GM23338 (cell line): ENCODE measurements around the gene KMT2C. TPM values are rescaled to one million over a fixed set of nuclear protein-coding genes. Genes with fewer than 3 reads are reported as not detected.

Experiments used
- ATAC-seq: fragments of 200-7000 bp; cut with Tn5 transposase; 3 replicates; pipeline ENCODE4 v1.9.1; 2020
- DNase-seq: peaks from one replicate; pipeline ENCODE4 v3.0.0-alpha.2; 2015; ENCODE audit warnings: low spot score
- H2AFZ ChIP-seq: fragments of 200-600 bp; sonication (generic); 2 replicates; pipeline ENCODE4 v1.8.0; 2016; ENCODE audit warnings: antibody characterized with exemption, mild to moderate bottlenecking, moderate library complexity
- H3F3A ChIP-seq: fragments of 200-600 bp; sonication (generic); replicated peaks from 2 replicates; pipeline ENCODE4 v1.8.0; 2017; ENCODE audit warnings: antibody characterized with exemption, mixed run types, low read depth
- H3K27ac ChIP-seq: fragments of 200-600 bp; sonication (generic); 2 replicates; pipeline ENCODE4 v1.6.1; 2016; ENCODE audit warnings: low read depth
- H3K27me3 ChIP-seq: fragments of 200-600 bp; sonication (generic); 2 replicates; pipeline ENCODE4 v1.8.0; 2016; ENCODE audit warnings: mild to moderate bottlenecking, mixed run types, moderate library complexity; ENCODE audit not compliant: insufficient read depth
- H3K36me3 ChIP-seq: fragments of 200-600 bp; sonication (generic); 2 replicates; pipeline ENCODE4 v1.8.0; 2016; ENCODE audit warnings: mild to moderate bottlenecking; ENCODE audit not compliant: insufficient read depth
- H3K4me1 ChIP-seq: fragments of 200-600 bp; sonication (generic); 2 replicates; pipeline ENCODE4 v1.8.0; 2016; ENCODE audit warnings: mild to moderate bottlenecking, moderate library complexity; ENCODE audit not compliant: insufficient read depth
- H3K4me2 ChIP-seq: fragments of 200-600 bp; sonication (generic); 2 replicates; pipeline ENCODE4 v1.7.1; 2017; ENCODE audit warnings: mixed run types
- H3K4me3 ChIP-seq: fragments of 200-600 bp; sonication (generic); 2 replicates; pipeline ENCODE4 v1.6.1; 2016; ENCODE audit warnings: mixed run types
- H3K79me2 ChIP-seq: fragments of 200-600 bp; sonication (generic); replicated peaks from 2 replicates; pipeline ENCODE4 v1.8.0; 2017; ENCODE audit warnings: mild to moderate bottlenecking; ENCODE audit not compliant: insufficient read depth
- H3K9me2 ChIP-seq: fragments of 200-600 bp; sonication (generic); 2 replicates; pipeline ENCODE4 v1.8.0; 2017; ENCODE audit not compliant: insufficient read depth
- H4K20me1 ChIP-seq: fragments of 200-600 bp; sonication (generic); replicated peaks from 2 replicates; pipeline ENCODE4 v1.8.0; 2017; ENCODE audit warnings: mild to moderate bottlenecking; ENCODE audit not compliant: insufficient read depth
- H3K27ac Mint-ChIP-seq: 2 replicates; pipeline ENCODE4 v1.8.0; 2020; ENCODE audit warnings: inconsistent platforms, mild to moderate bottlenecking, moderate library complexity, mixed read lengths
- H3K27me3 Mint-ChIP-seq: 3 replicates; pipeline ENCODE4 v1.8.0; 2022; ENCODE audit warnings: low read depth, mild to moderate bottlenecking, moderate library complexity, mixed read lengths, inconsistent platforms; ENCODE audit not compliant: insufficient read depth, poor library complexity
- H3K36me3 Mint-ChIP-seq: 3 replicates; pipeline ENCODE4 v1.8.0; 2021; ENCODE audit warnings: low read depth, mild to moderate bottlenecking, inconsistent platforms, moderate library complexity, mixed read lengths
- H3K4me1 Mint-ChIP-seq: 3 replicates; pipeline ENCODE4 v1.8.0; 2020; ENCODE audit warnings: mild to moderate bottlenecking, inconsistent platforms, mixed read lengths
- H3K4me3 Mint-ChIP-seq: 3 replicates; pipeline ENCODE4 v1.8.0; 2021; ENCODE audit warnings: moderate library complexity, mild to moderate bottlenecking, inconsistent platforms, mixed read lengths
- H3K9me3 Mint-ChIP-seq: 3 replicates; pipeline ENCODE4 v1.8.0; 2020; ENCODE audit warnings: moderate library complexity, mild to moderate bottlenecking, inconsistent platforms, mixed read lengths
- CTCF ChIP-seq, 2 experiments: fragments of 200-600 bp in 1 of 2; sonication (generic) in 1 of 2; conservative IDR thresholded peaks; 2 replicates each; pipeline versions ENCODE4 v1.5.1 to v1.6.1; 2016 to 2017; ENCODE audit warnings: antibody characterized with exemption in 2 of 2, low read depth in 2 of 2, mild to moderate bottlenecking in 2 of 2, moderate library complexity in 1 of 2
- EZH2phosphoT487 ChIP-seq: fragments of 200-600 bp; sonication (generic); IDR thresholded peaks from one replicate; pipeline ENCODE4 v1.8.1; 2018; ENCODE audit warnings: antibody characterized with exemption; ENCODE audit not compliant: unreplicated experiment
- POLR2AphosphoS5 ChIP-seq: IDR thresholded peaks from 2 replicates; pipeline ENCODE4 v1.6.1; 2016; ENCODE audit warnings: antibody characterized with exemption, low read depth
- REST ChIP-seq: IDR thresholded peaks from one replicate; pipeline ENCODE4 v1.6.1; 2018; ENCODE audit warnings: antibody characterized with exemption; ENCODE audit not compliant: unreplicated experiment
- STAT1 ChIP-seq: IDR thresholded peaks from one replicate; pipeline ENCODE4 v1.6.1; 2016; ENCODE audit warnings: antibody characterized with exemption; ENCODE audit not compliant: unreplicated experiment
- polyA plus RNA-seq: library from polyadenylated mRNA; unstranded; fragments of >200 nt; fragmentation: Nextera tagmentation; extraction: Ambion mirVana; gene quantifications from 2 replicates; pipeline ENCODE4 v1.2.1, GENCODE V29; 2016
- total RNA-seq: library from RNA; depleted of rRNA; stranded (reverse); fragments of >200 nt; shearing (Covaris generic); gene quantifications from 2 replicates; pipeline ENCODE4 v1.2.3, GENCODE V29; 2014

The KMT2C gene
- total and polyA plus RNA-seq, 2 experiments from 2014 or later = 11.4 to 39.0 TPM

DNA sequence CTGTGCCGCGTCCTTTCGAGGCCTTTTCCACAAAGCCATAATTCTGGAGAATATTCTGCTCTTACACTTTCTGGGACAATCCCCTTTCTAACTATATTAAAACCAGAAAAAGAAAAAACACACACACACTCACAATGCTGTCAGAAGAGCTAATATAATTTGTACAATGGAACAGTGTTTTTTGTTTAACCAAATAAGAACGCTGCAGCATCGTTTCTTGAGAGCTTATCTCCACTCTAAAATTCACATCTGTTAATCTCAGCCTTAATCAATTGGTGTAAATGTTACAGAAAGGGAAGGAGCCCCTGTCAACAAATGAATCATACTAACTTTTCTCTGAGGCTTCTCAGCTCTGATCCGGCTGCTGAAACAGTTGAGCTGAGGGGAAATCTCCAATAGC, 286.4 kb downstream of the KMT2C start (continued):
- TF ChIP-seq REST (no peak), STAT1 (no peak)

GRCh38 chr7:152148706-152149105, 287.1 kb downstream of the KMT2C start:
- no peak overlapping the region for H3K4me3 Mint-ChIP-seq
- Histone ChIP-seq H3K4me2 (no peak overlapping the region), H4K20me1 (peaks cover 6% of the 10 kb centered on the region; the same call in 1 of the 2 replicates), H3F3A (no peaks in the 10 kb centered on the region), H3K27ac (no peak overlapping the region), H3K79me2 (no peaks in the 10 kb centered on the region), H3K27me3 (no peaks in the 10 kb centered on the region), H3K9me2 (no peaks in the 10 kb centered on the region), H3K4me1 (no peaks in the 10 kb centered on the region), H3K4me3 (no peak overlapping the region), H3K36me3 (peaks cover 12% of the 10 kb centered on the region), H2AFZ (no peak overlapping the region)
- TF ChIP-seq POLR2AphosphoS5 (no peak), REST (peak; percentile 34)
- H3K4me1 Mint-ChIP-seq = no peaks in the 10 kb centered on the region
- no peak for DNase-seq
- H3K36me3 Mint-ChIP-seq = peaks cover 47% of the 10 kb centered on the region
- H3K27ac Mint-ChIP-seq = no peak overlapping the region; the same call in 1 of the 2 replicates
- no peaks in the 10 kb centered on the region for H3K9me3 Mint-ChIP-seq
- H3K27me3 Mint-ChIP-seq = peaks cover 2% of the 10 kb centered on the region
- no peak for ATAC-seq

- H3K9me2 ChIP-seq = no peaks in the 10 kb centered on the region
- H2AFZ ChIP-seq = no peak overlapping the region
- no peaks in the 10 kb centered on the region for H3K4me1 Mint-ChIP-seq
- H3K27me3 ChIP-seq = no peaks in the 10 kb centered on the region
- no peaks in the 10 kb centered on the region; the same call in none of the 2 replicates for H3K36me3 ChIP-seq
- no peak overlapping the region; the same call in 1 of the 2 replicates for H3K27ac Mint-ChIP-seq
- H3K4me1 ChIP-seq = no peaks in the 10 kb centered on the region
- H3K79me2 ChIP-seq = no peaks in the 10 kb centered on the region
- H3K4me3 Mint-ChIP-seq = no peak overlapping the region
- DNase-seq (peak; percentile 66), ATAC-seq (peak; percentile 82)
- no peak overlapping the region for H3K4me3 ChIP-seq
- no peaks in the 10 kb centered on the region for H3K27me3 Mint-ChIP-seq
- no peaks in the 10 kb centered on the region for H3K9me3 Mint-ChIP-seq
- H3K4me2 ChIP-seq = no peak overlapping the region
- H3K36me3 Mint-ChIP-seq = peaks cover 39% of the 10 kb centered on the region
- H4K20me1 ChIP-seq = peaks cover 6% of the 10 kb centered on the region
- H3K27ac ChIP-seq = no peak overlapping the region
- no peaks in the 10 kb centered on the region for H3F3A ChIP-seq
- TF ChIP-seq EZH2phosphoT487 = no peak
- TF ChIP-seq CTCF (conservative IDR thresholded peaks at IDR 0.05; ENCODE audit: low read depth in 2 of 2) = peak; percentile 68 to 87
Measured at GRCh38 chr7:152145853-152146466, 289.8 kb downstream of the KMT2C start.
